ENCODE results near the gene SGSM2.

DNA sequence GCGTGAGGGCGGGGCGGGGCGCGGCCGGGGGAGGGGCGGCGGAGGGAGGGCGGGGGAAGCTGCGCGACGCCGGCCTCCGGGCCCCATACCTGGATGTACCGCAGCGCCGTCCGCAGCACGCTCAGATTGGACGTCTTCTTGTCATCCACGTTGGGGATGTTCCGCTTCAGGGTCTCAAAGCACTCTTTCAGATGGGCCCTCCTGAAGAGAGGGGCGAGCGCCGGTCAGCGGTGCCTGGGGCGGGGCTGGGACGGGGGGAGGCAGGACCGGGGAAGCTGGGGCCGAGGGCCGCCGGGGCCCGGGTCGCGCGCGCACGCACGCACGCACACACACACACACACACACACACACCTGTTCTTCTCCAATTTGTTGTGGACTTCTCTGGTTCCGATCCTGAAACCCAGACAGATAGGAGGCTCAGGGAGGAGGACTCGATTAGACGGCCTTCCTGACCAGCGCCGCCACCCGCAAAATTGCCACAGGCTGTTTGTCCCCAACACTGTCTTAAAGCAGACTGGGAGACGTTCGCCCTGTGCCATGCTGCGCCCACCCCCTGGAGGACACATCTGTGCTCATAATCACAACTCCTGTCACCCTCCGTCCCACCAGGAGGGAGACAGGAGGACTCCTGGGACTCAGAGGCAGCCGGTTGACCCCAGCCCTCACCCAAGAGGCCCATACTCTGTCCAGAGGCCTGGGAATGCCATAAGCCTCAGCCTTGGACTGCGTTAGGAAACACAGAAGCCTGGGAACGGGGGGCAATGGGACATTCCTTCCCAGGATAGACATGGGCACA is 56.9 kb downstream of the SGSM2 start:
- TF ChIP-seq, protein P1, sequence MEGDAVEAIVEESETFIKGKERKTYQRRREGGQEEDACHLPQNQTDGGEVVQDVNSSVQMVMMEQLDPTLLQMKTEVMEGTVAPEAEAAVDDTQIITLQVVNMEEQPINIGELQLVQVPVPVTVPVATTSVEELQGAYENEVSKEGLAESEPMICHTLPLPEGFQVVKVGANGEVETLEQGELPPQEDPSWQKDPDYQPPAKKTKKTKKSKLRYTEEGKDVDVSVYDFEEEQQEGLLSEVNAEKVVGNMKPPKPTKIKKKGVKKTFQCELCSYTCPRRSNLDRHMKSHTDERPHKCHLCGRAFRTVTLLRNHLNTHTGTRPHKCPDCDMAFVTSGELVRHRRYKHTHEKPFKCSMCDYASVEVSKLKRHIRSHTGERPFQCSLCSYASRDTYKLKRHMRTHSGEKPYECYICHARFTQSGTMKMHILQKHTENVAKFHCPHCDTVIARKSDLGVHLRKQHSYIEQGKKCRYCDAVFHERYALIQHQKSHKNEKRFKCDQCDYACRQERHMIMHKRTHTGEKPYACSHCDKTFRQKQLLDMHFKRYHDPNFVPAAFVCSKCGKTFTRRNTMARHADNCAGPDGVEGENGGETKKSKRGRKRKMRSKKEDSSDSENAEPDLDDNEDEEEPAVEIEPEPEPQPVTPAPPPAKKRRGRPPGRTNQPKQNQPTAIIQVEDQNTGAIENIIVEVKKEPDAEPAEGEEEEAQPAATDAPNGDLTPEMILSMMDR (IDR thresholded peaks at IDR 0.05; ENCODE audit: low read length) = no peak
- no peak for TF ChIP-seq EZH2phosphoT487 (IDR thresholded peaks at IDR 0.05; ENCODE audit: low read length)
